OCI-LY1 (cell line): Measurements from ENCODE around the gene ADGRG7.

Source experiments
- CTCF ChIP-seq: fragments of 200-600 bp; sonication (generic), shearing (Covaris generic); IDR thresholded peaks from 2 replicates; pipeline ENCODE4 v1.5.1; 2017; ENCODE audit warnings: mild to moderate bottlenecking, antibody characterized with exemption, low read length, moderate library complexity, mixed read lengths
- EZH2 ChIP-seq: fragments of 200-600 bp; sonication (generic), shearing (Covaris generic); IDR thresholded peaks from 2 replicates; pipeline ENCODE4 v1.8.0; 2017; ENCODE audit warnings: borderline replicate concordance, mixed run types, mild to moderate bottlenecking, antibody characterized with exemption, low read length, moderate library complexity, mixed read lengths

- TF ChIP-seq CTCF (no peak), EZH2 (no peak)
These were observed 52.9 kb downstream of the ADGRG7 start for GRCh38 chr3:100662113-100662823.
